ENCODE data around the gene LONP1.
"Not testable (repeated sequence)": the region's sequence is repeated elsewhere in the genome, so short reads cannot be mapped to it uniquely, and the experiment has no call there.

LONP1 gene
- total RNA-seq, result 106 to 112 reads per million in 2 donors

GRCh38 chr19:5719961-5720790, at the start of gene LONP1, which contains the start of gene CATSPERD:
TSS of gene LONP1 (minus strand) at chr19:5720146. CDS start at chr19:5720132, 14 bp downstream.
TSS of gene CATSPERD (plus strand) at chr19:5720637. CDS start at chr19:5720738, 101 bp downstream.
- DNase-seq, result peak; percentile 95

GRCh38 chr19:5767949-5768348, 48.0 kb upstream of the LONP1 start:
- DNase-seq, result no peak

GRCh38 chr19:5765220-5765619, 45.3 kb upstream of the LONP1 start:
- no peak for DNase-seq

- DNase-seq, result no peak
Measured at GRCh38 chr19:5762608-5763217, 42.8 kb upstream of the LONP1 start.

GRCh38 chr19:5753743-5754142, 33.8 kb upstream of the LONP1 start:
- DNase-seq, result no peak

GRCh38 chr19:5751709-5752108, 31.8 kb upstream of the LONP1 start:
- DNase-seq, result no peak

GRCh38 chr19:5749505-5749904, 29.6 kb upstream of the LONP1 start:
- no peak for DNase-seq

- DNase-seq, result not testable (repeated sequence)
Measured at GRCh38 chr19:5748920-5749319, 29.0 kb upstream of the LONP1 start.

- DNase-seq, result not testable (repeated sequence)
Measured at GRCh38 chr19:5744999-5745398, 25.1 kb upstream of the LONP1 start.

GRCh38 chr19:5743630-5744029, 23.7 kb upstream of the LONP1 start:
- DNase-seq, result no peak

- DNase-seq, result no peak
Measured at GRCh38 chr19:5742051-5742450, 22.1 kb upstream of the LONP1 start.

- no peak for DNase-seq
Measured at GRCh38 chr19:5738423-5738822, 18.5 kb upstream of the LONP1 start.

- DNase-seq, result not testable (repeated sequence)
Measured at GRCh38 chr19:5733172-5733571, 13.2 kb upstream of the LONP1 start.

GRCh38 chr19:5727453-5728050, 7.6 kb upstream of the LONP1 start:
- DNase-seq, result no peak

- DNase-seq, result no peak
Measured at GRCh38 chr19:5719274-5719960, 529 bp downstream of the LONP1 start.

- no peak for DNase-seq
Measured at GRCh38 chr19:5718579-5719273, 1.2 kb downstream of the LONP1 start.

- DNase-seq, result no peak
Measured at GRCh38 chr19:5718037-5718578, 1.8 kb downstream of the LONP1 start.

- DNase-seq, result no peak
Measured at GRCh38 chr19:5717215-5717935, 2.6 kb downstream of the LONP1 start.

- no peak for DNase-seq
Measured at GRCh38 chr19:5714816-5715215, 5.1 kb downstream of the LONP1 start.

- no peak for DNase-seq
Measured at GRCh38 chr19:5713228-5713627, 6.7 kb downstream of the LONP1 start.

- DNase-seq, result no peak
Measured at GRCh38 chr19:5711713-5712161, 8.2 kb downstream of the LONP1 start.
